ENCODE data around the gene PSMC3. TPM values are rescaled to one million over a fixed set of nuclear protein-coding genes. Genes with fewer than 3 reads are reported as not detected.

The PSMC3 gene
- total RNA-seq, 1 experiment from 2014 or later, result 222 TPM

DNA sequence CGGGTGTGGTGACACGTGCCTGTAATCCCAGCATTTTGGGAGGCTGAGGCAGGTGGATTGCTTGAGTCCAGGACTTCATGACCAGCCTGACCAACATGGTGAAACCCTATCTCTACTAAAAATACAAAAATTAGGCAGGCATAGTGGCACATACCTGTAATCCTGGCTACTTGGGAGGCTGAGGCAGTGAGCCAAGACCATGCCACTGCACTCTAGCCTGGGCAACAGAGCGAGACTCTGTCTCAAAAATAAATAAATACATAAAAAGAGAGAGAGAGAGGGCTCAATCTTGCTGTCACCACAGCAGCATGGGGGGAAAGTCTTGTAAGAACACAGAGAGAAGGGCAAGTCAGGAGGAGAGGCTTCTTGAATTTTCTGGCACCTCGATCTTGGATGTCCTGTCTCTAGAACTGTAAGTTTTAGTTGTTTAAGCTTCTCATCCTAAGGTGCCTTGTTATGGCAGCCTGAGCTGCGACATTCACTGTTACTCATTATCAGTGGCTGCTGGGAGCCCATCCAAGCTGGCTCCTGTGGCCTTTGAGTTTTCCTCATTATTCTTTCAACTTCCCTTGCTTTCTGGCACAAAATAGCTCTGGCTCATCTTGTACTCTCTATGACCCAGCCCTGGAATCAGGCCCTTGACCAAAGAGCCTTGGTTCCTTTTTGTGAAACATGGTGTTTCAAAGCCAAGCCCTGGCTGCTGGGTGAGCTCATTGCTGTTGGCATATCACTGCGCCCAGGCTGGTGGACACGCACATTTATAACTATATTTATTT, 8.0 kb upstream of the PSMC3 start:
- no peak for DNase-seq
- H3K36me3 ChIP-seq (ENCODE audit: low read depth), result no peaks in the 10 kb centered on the region
- ChIA-PET CTCF (interaction anchor here (0.7 kb wide), 1 partner anchor 13 kb away, joined by 7 read pairs; no protein-coding TSS in a partner anchor), POLR2A (ENCODE audit: unreplicated experiment) (no interaction called here)
- H3K4me1 ChIP-seq (replicated peaks; ENCODE audit: insufficient read depth), result no peaks in the 10 kb centered on the region
- H3K27me3 ChIP-seq (ENCODE audit: insufficient read depth, low read depth), result no peaks in the 10 kb centered on the region
- no peaks in the 10 kb centered on the region for H3K9me2 ChIP-seq (ENCODE audit: insufficient read depth)
- no peaks in the 10 kb centered on the region for H3K9me3 ChIP-seq (ENCODE audit: insufficient read depth, low read depth)
- BruUV-seq (replicated peaks), result no TSS peak
- H3K79me2 ChIP-seq (ENCODE audit: low read depth), result no peaks in the 10 kb centered on the region
- no peak for TF ChIP-seq EZH2 (IDR thresholded peaks at IDR 0.05; ENCODE audit: low read depth)
- TF ChIP-seq, protein P1, sequence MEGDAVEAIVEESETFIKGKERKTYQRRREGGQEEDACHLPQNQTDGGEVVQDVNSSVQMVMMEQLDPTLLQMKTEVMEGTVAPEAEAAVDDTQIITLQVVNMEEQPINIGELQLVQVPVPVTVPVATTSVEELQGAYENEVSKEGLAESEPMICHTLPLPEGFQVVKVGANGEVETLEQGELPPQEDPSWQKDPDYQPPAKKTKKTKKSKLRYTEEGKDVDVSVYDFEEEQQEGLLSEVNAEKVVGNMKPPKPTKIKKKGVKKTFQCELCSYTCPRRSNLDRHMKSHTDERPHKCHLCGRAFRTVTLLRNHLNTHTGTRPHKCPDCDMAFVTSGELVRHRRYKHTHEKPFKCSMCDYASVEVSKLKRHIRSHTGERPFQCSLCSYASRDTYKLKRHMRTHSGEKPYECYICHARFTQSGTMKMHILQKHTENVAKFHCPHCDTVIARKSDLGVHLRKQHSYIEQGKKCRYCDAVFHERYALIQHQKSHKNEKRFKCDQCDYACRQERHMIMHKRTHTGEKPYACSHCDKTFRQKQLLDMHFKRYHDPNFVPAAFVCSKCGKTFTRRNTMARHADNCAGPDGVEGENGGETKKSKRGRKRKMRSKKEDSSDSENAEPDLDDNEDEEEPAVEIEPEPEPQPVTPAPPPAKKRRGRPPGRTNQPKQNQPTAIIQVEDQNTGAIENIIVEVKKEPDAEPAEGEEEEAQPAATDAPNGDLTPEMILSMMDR (conservative IDR thresholded peaks at IDR 0.05), result no peak
- peaks cover 6% of the 10 kb centered on the region for H3F3A ChIP-seq (ENCODE audit: insufficient read depth, low read depth)
- intact Hi-C loops (cut with micrococcal nuclease; ENCODE audit: unreplicated experiment), result no loop called here
- H3K4me2 ChIP-seq, result no peak overlapping the region
- H3K4me3 ChIP-seq, result no peak overlapping the region
- H4K20me1 ChIP-seq (ENCODE audit: insufficient read depth), result no peaks in the 10 kb centered on the region
- no peak overlapping the region for H3K27ac ChIP-seq
- no peak overlapping the region for H2AFZ ChIP-seq

DNA sequence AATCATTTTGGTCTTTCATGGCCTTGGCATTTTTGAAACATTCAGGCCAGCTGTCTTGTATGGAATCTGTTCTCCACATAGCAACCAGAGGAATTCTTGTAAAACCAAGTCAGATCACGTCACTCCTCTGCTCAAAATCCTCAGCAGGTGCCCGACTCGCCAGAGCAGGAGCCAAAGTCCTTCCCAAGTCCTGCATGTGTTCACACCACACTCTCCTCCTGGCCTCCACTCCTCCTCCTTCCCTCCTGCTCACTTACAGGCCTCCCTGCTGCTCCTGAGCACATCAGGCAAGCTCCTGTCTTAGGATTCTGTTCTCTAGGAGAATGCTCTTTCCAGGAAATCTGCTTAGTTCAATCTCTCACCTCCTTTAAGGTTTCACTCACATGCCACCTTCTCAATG, 6.9 kb upstream of the PSMC3 start:
- no TSS peak for BruUV-seq (replicated peaks)
- no peaks in the 10 kb centered on the region for H3K27me3 ChIP-seq (ENCODE audit: insufficient read depth, low read depth)
- H2AFZ ChIP-seq, result no peak overlapping the region

DNA sequence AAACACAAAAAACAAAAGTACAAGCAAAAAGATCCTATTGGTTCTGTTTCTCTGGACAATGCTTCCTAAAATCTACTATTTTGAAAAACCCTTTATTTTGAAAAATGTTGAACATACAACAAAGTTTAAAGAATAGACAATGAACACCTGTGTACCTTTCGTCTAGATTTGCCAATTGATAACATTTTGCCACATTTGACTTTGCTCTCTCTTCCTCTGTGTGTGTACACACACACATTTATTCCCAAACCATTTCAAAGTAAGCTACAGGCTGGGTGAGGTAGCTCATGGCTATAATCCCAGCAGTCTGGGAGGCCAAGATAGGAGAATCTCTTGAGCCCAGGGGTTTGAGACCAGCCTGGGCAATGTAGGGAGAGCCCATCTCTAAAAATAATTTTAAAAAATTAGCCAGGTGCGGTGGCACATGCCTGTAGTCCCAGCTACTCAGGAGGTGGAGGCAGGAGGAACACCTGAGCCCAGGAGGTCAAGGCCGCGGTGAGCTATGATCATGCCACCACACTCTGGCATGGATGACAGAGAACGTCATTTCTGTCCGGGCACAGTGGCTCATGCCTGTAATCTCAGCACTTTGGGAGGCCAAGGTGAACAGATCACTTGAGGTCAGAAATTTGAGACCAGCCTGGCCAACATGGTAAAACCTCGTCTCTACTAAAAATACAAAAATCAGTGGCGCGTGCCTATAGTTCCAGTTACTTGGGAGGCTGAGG, 5.3 kb upstream of the PSMC3 start:
- H3F3A ChIP-seq (ENCODE audit: insufficient read depth, low read depth), result peaks cover 20% of the 10 kb centered on the region
- DNase-seq, result no peak
- no peak overlapping the region for H2AFZ ChIP-seq
- no peak for TF ChIP-seq EZH2 (IDR thresholded peaks at IDR 0.05; ENCODE audit: low read depth)
- TF ChIP-seq, protein P1 (conservative IDR thresholded peaks at IDR 0.05), result no peak
- H3K27ac ChIP-seq, result no peak overlapping the region
- ChIA-PET CTCF (interaction anchor here (0.5 kb wide), 1 partner anchor 19 kb away, joined by 10 read pairs; no protein-coding TSS in a partner anchor), POLR2A (ENCODE audit: unreplicated experiment) (no interaction called here)
- no peaks in the 10 kb centered on the region for H3K27me3 ChIP-seq (ENCODE audit: insufficient read depth, low read depth)
- H3K4me2 ChIP-seq, result no peak overlapping the region
- peaks cover 8% of the 10 kb centered on the region; the same call in 1 of the 2 replicates for H3K4me1 ChIP-seq (replicated peaks; ENCODE audit: insufficient read depth)
- no TSS peak for BruUV-seq (replicated peaks)
- intact Hi-C loops (cut with micrococcal nuclease; ENCODE audit: unreplicated experiment), result no loop called here
- H3K9me2 ChIP-seq (ENCODE audit: insufficient read depth), result no peaks in the 10 kb centered on the region
- no peaks in the 10 kb centered on the region for H3K36me3 ChIP-seq (ENCODE audit: low read depth)
- H3K79me2 ChIP-seq (ENCODE audit: low read depth), result no peaks in the 10 kb centered on the region
- H3K4me3 ChIP-seq, result no peak overlapping the region
- H4K20me1 ChIP-seq (ENCODE audit: insufficient read depth), result no peaks in the 10 kb centered on the region
- no peaks in the 10 kb centered on the region for H3K9me3 ChIP-seq (ENCODE audit: insufficient read depth, low read depth)

More for the DNA sequence above, 6.9 kb upstream of the PSMC3 start:
- no peak overlapping the region for H3K4me2 ChIP-seq
- H3K79me2 ChIP-seq (ENCODE audit: low read depth), result no peaks in the 10 kb centered on the region
- no peak for DNase-seq
- ChIA-PET CTCF (no interaction called here), POLR2A (ENCODE audit: unreplicated experiment) (no interaction called here)
- H3F3A ChIP-seq (ENCODE audit: insufficient read depth, low read depth), result peaks cover 6% of the 10 kb centered on the region
- TF ChIP-seq EZH2 (IDR thresholded peaks at IDR 0.05; ENCODE audit: low read depth), result no peak
- TF ChIP-seq, protein P1 (conservative IDR thresholded peaks at IDR 0.05), result no peak
- no peaks in the 10 kb centered on the region for H3K9me3 ChIP-seq (ENCODE audit: insufficient read depth, low read depth)
- H3K4me1 ChIP-seq (replicated peaks; ENCODE audit: insufficient read depth), result no peaks in the 10 kb centered on the region
- no peaks in the 10 kb centered on the region for H4K20me1 ChIP-seq (ENCODE audit: insufficient read depth)
- H3K9me2 ChIP-seq (ENCODE audit: insufficient read depth), result no peaks in the 10 kb centered on the region
- intact Hi-C loops (cut with micrococcal nuclease; ENCODE audit: unreplicated experiment), result no loop called here
- H3K36me3 ChIP-seq (ENCODE audit: low read depth), result no peaks in the 10 kb centered on the region
- H3K4me3 ChIP-seq, result no peak overlapping the region
- H3K27ac ChIP-seq, result no peak overlapping the region
